Nephron (organoid): ENCODE results near the gene RCSD1.

Experiments
- H3K27ac Mint-ChIP-seq, 3 experiments: 2 replicates each; pipeline ENCODE4 v1.8.0; 2020; ENCODE audit warnings: mixed read lengths in 3 of 3, mild to moderate bottlenecking in 2 of 3, moderate library complexity in 1 of 3
- H3K27me3 Mint-ChIP-seq: 2 replicates; pipeline ENCODE4 v1.8.0; 2021; ENCODE audit warnings: low read depth, mild to moderate bottlenecking, moderate library complexity, mixed read lengths
- H3K36me3 Mint-ChIP-seq: 2 replicates; pipeline ENCODE4 v1.8.0; 2020; ENCODE audit warnings: low read depth, mixed read lengths
- H3K4me1 Mint-ChIP-seq: 2 replicates; pipeline ENCODE4 v1.8.0; 2020; ENCODE audit warnings: mixed read lengths
- H3K4me3 Mint-ChIP-seq, 3 experiments: 2 replicates each; pipeline ENCODE4 v1.8.0; 2020; ENCODE audit warnings: mild to moderate bottlenecking in 3 of 3, mixed read lengths in 3 of 3, moderate library complexity in 2 of 3
- H3K9me3 Mint-ChIP-seq: 2 replicates; pipeline ENCODE4 v1.8.0; 2020; ENCODE audit warnings: mixed read lengths
- CTCF ChIP-seq, 3 experiments: fragments of 200-600 bp; sonication (generic); IDR thresholded peaks; one replicate each; pipeline ENCODE4 v1.5.0; 2021; ENCODE audit warnings: antibody characterized with exemption in 3 of 3; ENCODE audit not compliant: unreplicated experiment in 3 of 3

The RCSD1 gene

GRCh38 chr1:167587872-167588271 is 42.2 kb upstream of the RCSD1 start:
- Mint-ChIP-seq H3K4me1 (peaks cover 14% of the 10 kb centered on the region), H3K27me3 (peaks cover 21% of the 10 kb centered on the region), H3K9me3 (peaks cover 3% of the 10 kb centered on the region), H3K27ac (no peak overlapping the region), H3K36me3 (no peaks in the 10 kb centered on the region), H3K4me3 (no peak overlapping the region)
- TF ChIP-seq CTCF (IDR thresholded peaks at IDR 0.05; ENCODE audit: unreplicated experiment in 3 of 3): no peak

GRCh38 chr1:167588361-167588760 is 41.7 kb upstream of the RCSD1 start:
- no peaks in the 10 kb centered on the region for H3K36me3 Mint-ChIP-seq

GRCh38 chr1:167592475-167592874 is 37.6 kb upstream of the RCSD1 start:
- H3K4me3 Mint-ChIP-seq: no peak overlapping the region

More at GRCh38 chr1:167588361-167588760, 41.7 kb upstream of the RCSD1 start:
- Mint-ChIP-seq H3K4me3 (no peak overlapping the region), H3K9me3 (peaks cover 3% of the 10 kb centered on the region), H3K27ac (no peak overlapping the region), H3K27me3 (peaks cover 21% of the 10 kb centered on the region), H3K4me1 (peaks cover 14% of the 10 kb centered on the region)
- no peak for TF ChIP-seq CTCF (IDR thresholded peaks at IDR 0.05; ENCODE audit: unreplicated experiment in 3 of 3)

GRCh38 chr1:167593860-167594259 is 36.2 kb upstream of the RCSD1 start:
- H3K4me1 Mint-ChIP-seq: no peaks in the 10 kb centered on the region
- no peak overlapping the region for H3K27ac Mint-ChIP-seq
- TF ChIP-seq CTCF (IDR thresholded peaks at IDR 0.05; ENCODE audit: unreplicated experiment in 3 of 3): no peak
- H3K4me3 Mint-ChIP-seq: no peak overlapping the region
- peaks cover under 1% of the 10 kb centered on the region for H3K36me3 Mint-ChIP-seq
- peaks cover 12% of the 10 kb centered on the region for H3K27me3 Mint-ChIP-seq
- peaks cover 2% of the 10 kb centered on the region for H3K9me3 Mint-ChIP-seq

More at GRCh38 chr1:167592475-167592874, 37.6 kb upstream of the RCSD1 start:
- Mint-ChIP-seq H3K27me3 (peaks cover 14% of the 10 kb centered on the region), H3K4me1 (no peaks in the 10 kb centered on the region), H3K36me3 (no peaks in the 10 kb centered on the region), H3K27ac (no peak overlapping the region), H3K9me3 (peaks cover 6% of the 10 kb centered on the region)
- TF ChIP-seq CTCF (IDR thresholded peaks at IDR 0.05; ENCODE audit: unreplicated experiment in 3 of 3): no peak

- Mint-ChIP-seq H3K27me3 (peaks cover 12% of the 10 kb centered on the region), H3K36me3 (peaks cover 3% of the 10 kb centered on the region), H3K4me1 (peaks cover under 1% of the 10 kb centered on the region), H3K4me3 (no peak overlapping the region), H3K27ac (no peak overlapping the region), H3K9me3 (peaks cover 2% of the 10 kb centered on the region)
- no peak for TF ChIP-seq CTCF (IDR thresholded peaks at IDR 0.05; ENCODE audit: unreplicated experiment in 3 of 3)
Observed at GRCh38 chr1:167594822-167595221, 35.2 kb upstream of the RCSD1 start.

GRCh38 chr1:167599957-167600581 is 30.0 kb upstream of the RCSD1 start:
- Mint-ChIP-seq H3K27me3 (peaks cover 20% of the 10 kb centered on the region), H3K4me3 (no peak overlapping the region), H3K27ac (no peak overlapping the region), H3K4me1 (peaks cover 6% of the 10 kb centered on the region), H3K9me3 (peaks cover 5% of the 10 kb centered on the region), H3K36me3 (peaks cover 3% of the 10 kb centered on the region)
- TF ChIP-seq CTCF (IDR thresholded peaks at IDR 0.05; ENCODE audit: unreplicated experiment in 3 of 3): peak; percentile 36 to 44 (median 39)
